Duodenal mucosa (tissue), 2 donors: ENCODE measurements around the gene GNPDA2.
A peak's percentile ranks its signal among the peaks of the same experiment; 100 is the strongest.

ENCODE experiments used
- H3K27ac ChIP-seq: one replicate; pipeline ENCODE4 v1.7.0; 2013; ENCODE audit warnings: low read depth, low read length
- H3K27me3 ChIP-seq, 2 donors: one replicate each; pipeline ENCODE4 v1.7.0; 2013; ENCODE audit warnings: low read length in 2 of 2, control low read depth in 1 of 2; ENCODE audit not compliant: insufficient read depth in 2 of 2, control insufficient read depth in 1 of 2
- H3K36me3 ChIP-seq, 2 donors: one replicate each; pipeline ENCODE4 v1.7.0; 2013; ENCODE audit warnings: low read length in 2 of 2, control low read depth in 1 of 2; ENCODE audit not compliant: insufficient read depth in 2 of 2, control insufficient read depth in 1 of 2
- H3K4me1 ChIP-seq, 2 donors: one replicate each; pipeline ENCODE4 v1.7.0; 2013; ENCODE audit warnings: low read length in 2 of 2, control low read depth in 1 of 2; ENCODE audit not compliant: insufficient read depth in 2 of 2, control insufficient read depth in 1 of 2
- H3K4me3 ChIP-seq, 2 donors: one replicate each; pipeline ENCODE4 v1.7.0; 2013; ENCODE audit warnings: low read length in 2 of 2, low read depth in 1 of 2
- H3K9ac ChIP-seq, 2 donors: one replicate each; pipeline ENCODE4 v1.7.0; 2013; ENCODE audit warnings: low read length in 2 of 2, low read depth in 1 of 2
- H3K9me3 ChIP-seq, 2 donors: one replicate each; pipeline ENCODE4 v1.7.0; 2013; ENCODE audit warnings: low read length in 2 of 2, control low read depth in 1 of 2; ENCODE audit not compliant: control insufficient read depth in 1 of 2

The GNPDA2 gene

DNA sequence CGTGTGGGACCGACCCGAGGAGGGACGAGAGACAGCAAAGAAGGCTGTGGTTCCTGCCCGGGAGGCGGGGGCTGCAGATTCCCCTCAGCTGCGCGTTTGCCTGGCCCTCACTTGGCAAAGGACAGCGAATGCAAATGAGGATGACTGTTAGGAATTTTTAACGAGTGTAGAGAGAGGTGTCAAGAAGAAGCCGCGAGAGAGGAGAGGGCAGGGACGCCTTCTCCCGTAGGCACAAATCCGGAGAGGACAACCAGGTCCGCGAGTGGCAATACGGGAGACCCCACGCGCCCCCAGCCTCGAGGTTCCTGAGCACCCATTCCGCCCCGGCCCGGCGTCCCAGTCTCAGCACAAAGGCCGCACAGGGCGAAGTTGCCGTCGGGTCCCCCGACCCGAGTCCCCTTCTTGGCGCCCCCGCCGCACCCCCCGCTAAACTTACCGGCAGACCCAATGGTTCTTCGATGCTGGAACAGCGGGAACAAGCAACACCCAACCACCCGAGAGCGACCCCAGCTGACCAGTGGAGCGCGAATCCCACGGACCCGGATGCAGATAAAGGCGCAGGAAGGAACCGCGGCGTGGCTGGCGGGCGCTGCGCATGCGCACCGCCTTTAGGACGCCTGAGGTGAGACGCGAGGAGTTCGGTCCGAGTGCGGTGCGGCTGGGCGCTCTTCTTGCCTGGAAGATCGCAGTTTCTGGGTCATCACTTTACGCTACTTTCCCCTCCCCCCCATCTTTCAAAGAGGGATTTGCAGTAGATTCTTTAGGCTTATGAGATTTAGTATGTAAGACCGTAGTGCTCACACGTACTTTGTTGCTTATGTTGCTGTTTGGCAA is at the start of gene GNPDA2:
Gene GNPDA2 (minus strand): TSS at position 519 of the 834 bp plus-strand sequence. CDS start 4,349 bp downstream, outside the sequence.
- H3K9ac ChIP-seq, result peak within 1 kb of the TSS; percentile 67 to 69
- H3K4me1 ChIP-seq, result peaks cover 16 to 19% of the 10 kb centered on the region in 2 donors
- H3K36me3 ChIP-seq, result no peaks in the 10 kb centered on the region
- H3K27ac ChIP-seq, result peak within 1 kb of the TSS; percentile 43
- no peaks in the 10 kb centered on the region for H3K9me3 ChIP-seq
- H3K27me3 ChIP-seq, result no peaks in the 10 kb centered on the region
- H3K4me3 ChIP-seq, result peak within 1 kb of the TSS; percentile 78 to 89

DNA sequence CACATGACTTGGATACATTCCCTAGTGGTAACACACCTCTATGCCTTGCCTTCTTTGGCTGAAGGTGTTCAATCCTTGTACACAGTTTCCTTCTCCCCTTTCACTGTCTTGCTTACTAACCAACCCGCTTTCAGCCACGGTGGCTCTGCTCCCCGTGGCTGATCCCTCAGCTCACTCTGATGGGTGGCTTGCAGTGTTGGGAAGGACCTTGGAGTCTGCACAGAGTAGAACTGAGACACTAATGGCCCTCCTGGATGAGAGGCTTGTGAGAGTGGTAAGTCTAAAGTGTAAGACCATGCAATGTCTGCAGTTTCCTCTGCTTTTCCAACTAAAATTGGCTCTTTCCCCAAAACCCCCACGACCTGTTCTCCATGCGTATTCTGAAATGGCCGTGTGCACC is 46.0 kb upstream of the GNPDA2 start:
- H3K36me3 ChIP-seq, result no peaks in the 10 kb centered on the region
- no peaks in the 10 kb centered on the region for H3K27me3 ChIP-seq
- no peak overlapping the region for H3K9ac ChIP-seq

DNA sequence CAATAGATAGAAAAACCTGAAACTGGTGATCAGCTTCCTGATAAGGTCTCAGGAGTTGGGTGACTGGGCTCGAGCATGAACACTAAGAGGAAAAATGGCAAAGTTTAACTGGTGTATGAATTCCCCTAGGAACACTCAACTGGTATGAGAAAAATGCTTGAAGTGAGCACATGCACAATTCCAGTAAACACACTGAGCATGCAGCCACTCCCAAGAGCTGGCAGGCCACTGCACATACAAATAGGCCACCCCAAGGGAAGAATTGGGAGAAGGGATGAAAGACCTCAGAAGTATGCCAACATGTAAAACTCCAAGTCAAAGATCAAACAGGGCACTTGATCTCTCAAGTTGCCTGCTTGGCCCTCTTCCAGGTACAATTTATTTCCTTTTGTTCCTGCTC is 45.4 kb upstream of the GNPDA2 start:
- peaks cover 0 to 6% of the 10 kb centered on the region in 2 donors for H3K9me3 ChIP-seq
- no peak overlapping the region for H3K4me3 ChIP-seq
- H3K27me3 ChIP-seq, result no peaks in the 10 kb centered on the region
- no peak overlapping the region for H3K9ac ChIP-seq
- H3K27ac ChIP-seq, result no peak overlapping the region
- H3K36me3 ChIP-seq, result no peaks in the 10 kb centered on the region
- no peaks in the 10 kb centered on the region for H3K4me1 ChIP-seq

More for the DNA sequence above, 46.0 kb upstream of the GNPDA2 start:
- Histone ChIP-seq H3K9me3 (peaks cover 0 to 6% of the 10 kb centered on the region in 2 donors), H3K4me1 (no peaks in the 10 kb centered on the region), H3K4me3 (no peak overlapping the region), H3K27ac (no peak overlapping the region)

GRCh38 chr4:44766453-44766852 is 40.1 kb upstream of the GNPDA2 start:
- H3K4me3 ChIP-seq, result no peak overlapping the region
- H3K36me3 ChIP-seq, result no peaks in the 10 kb centered on the region
- H3K27me3 ChIP-seq, result no peaks in the 10 kb centered on the region
- no peaks in the 10 kb centered on the region for H3K9me3 ChIP-seq
- H3K27ac ChIP-seq, result no peak overlapping the region
- no peak overlapping the region for H3K9ac ChIP-seq
- H3K4me1 ChIP-seq, result no peaks in the 10 kb centered on the region

GRCh38 chr4:44765116-44765515 is 38.8 kb upstream of the GNPDA2 start:
- Histone ChIP-seq H3K36me3 (no peaks in the 10 kb centered on the region), H3K4me1 (no peaks in the 10 kb centered on the region), H3K4me3 (no peak overlapping the region), H3K9ac (no peak overlapping the region), H3K9me3 (no peaks in the 10 kb centered on the region), H3K27ac (no peak overlapping the region), H3K27me3 (no peaks in the 10 kb centered on the region)

DNA sequence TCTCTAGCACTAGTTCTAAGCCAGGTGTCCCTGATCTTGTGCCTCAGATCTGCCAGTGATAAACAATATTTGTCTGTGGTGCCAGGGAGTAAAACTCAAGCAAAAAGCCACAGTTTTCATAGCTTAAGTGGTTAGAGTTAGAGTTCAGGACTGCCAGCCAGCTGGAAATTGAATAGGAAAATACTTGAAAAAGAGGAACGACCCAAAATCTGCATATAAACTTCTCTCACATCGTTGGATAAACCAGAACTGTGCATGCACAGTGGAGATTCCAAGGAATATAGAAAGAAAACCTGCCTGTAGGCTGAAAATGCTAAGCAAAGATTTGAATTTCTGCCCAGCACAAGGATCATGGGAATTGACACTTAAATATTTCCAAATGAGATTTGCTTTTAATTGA is 35.0 kb upstream of the GNPDA2 start:
- H3K9me3 ChIP-seq, result no peaks in the 10 kb centered on the region
- H3K27me3 ChIP-seq, result no peaks in the 10 kb centered on the region
- no peak overlapping the region for H3K27ac ChIP-seq
- no peak overlapping the region for H3K4me3 ChIP-seq
- H3K36me3 ChIP-seq, result no peaks in the 10 kb centered on the region
- H3K9ac ChIP-seq, result no peak overlapping the region
- no peaks in the 10 kb centered on the region for H3K4me1 ChIP-seq

DNA sequence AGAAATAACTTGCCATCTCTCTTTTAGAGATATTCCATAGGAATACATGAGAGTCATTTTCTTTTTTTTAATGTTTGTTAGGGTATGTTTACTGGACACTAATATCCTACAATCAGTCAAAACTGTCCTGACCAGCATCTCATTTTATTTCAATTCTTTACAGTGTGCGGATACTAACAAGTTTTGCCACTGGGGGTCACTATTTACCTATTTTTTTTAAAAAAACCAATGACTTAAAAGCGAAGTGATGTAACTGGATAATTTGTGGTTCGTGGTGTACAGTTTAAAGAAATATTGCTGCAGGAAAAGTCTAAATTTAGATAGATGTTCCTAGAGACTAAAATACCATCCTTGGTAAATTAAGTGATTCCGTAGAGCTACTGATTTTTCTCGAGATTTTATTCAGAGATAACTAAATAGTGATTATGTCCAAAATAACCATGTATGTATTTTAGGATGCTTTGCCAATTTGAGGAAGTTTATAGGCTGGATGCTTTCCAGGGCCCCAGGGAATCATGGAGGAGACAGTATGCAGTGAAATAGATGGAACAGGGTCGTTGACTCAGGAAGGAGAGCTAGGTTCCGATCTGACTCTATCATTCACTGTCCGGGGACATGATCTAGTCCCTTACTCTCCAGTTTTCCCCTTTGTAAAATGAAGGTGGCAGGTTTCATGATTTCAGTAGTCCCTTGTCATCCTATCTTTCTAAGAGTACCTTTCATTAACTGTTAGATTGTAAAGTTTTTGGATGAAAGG is 34.0 kb upstream of the GNPDA2 start:
- Histone ChIP-seq H3K4me1 (no peaks in the 10 kb centered on the region), H3K27me3 (no peaks in the 10 kb centered on the region), H3K9ac (no peak overlapping the region), H3K36me3 (no peaks in the 10 kb centered on the region), H3K27ac (no peak overlapping the region), H3K9me3 (no peaks in the 10 kb centered on the region), H3K4me3 (no peak overlapping the region)

GRCh38 chr4:44756559-44756958 is 30.2 kb upstream of the GNPDA2 start:
- Histone ChIP-seq H3K27ac (no peak overlapping the region), H3K9me3 (no peaks in the 10 kb centered on the region), H3K27me3 (no peaks in the 10 kb centered on the region), H3K9ac (no peak overlapping the region), H3K4me3 (no peak overlapping the region), H3K36me3 (no peaks in the 10 kb centered on the region), H3K4me1 (no peaks in the 10 kb centered on the region)

GRCh38 chr4:44740201-44740600 is 13.8 kb upstream of the GNPDA2 start:
- Histone ChIP-seq H3K27me3 (no peaks in the 10 kb centered on the region), H3K9me3 (no peaks in the 10 kb centered on the region), H3K27ac (no peak overlapping the region), H3K4me3 (no peak overlapping the region), H3K9ac (no peak overlapping the region), H3K36me3 (no peaks in the 10 kb centered on the region), H3K4me1 (no peaks in the 10 kb centered on the region)

DNA sequence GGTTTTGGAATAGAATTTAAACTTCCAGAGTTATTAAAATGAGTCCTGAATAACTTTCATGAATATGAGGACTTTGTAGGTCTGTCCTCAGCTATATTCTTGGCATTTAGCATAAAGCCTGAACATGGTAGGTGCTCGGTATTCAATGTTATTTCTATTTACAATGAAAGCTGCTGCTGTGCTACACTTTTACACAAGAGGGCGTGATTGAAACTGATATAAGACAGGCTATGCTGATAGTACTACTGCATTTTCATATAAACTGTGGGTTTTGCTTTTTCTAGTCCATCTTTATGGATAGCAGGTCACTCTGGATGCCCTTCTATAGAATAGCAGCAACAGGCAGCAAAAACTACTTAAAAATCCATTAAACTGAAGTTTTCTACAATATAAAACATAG is 12.3 kb upstream of the GNPDA2 start:
- no peaks in the 10 kb centered on the region for H3K4me1 ChIP-seq
- no peaks in the 10 kb centered on the region for H3K36me3 ChIP-seq
- H3K27ac ChIP-seq, result no peak overlapping the region
- H3K27me3 ChIP-seq, result no peaks in the 10 kb centered on the region
- H3K4me3 ChIP-seq, result no peak overlapping the region
- no peak overlapping the region for H3K9ac ChIP-seq
- no peaks in the 10 kb centered on the region for H3K9me3 ChIP-seq
